Measurements from ENCODE around the gene AOPEP. TPM values are rescaled to one million over a fixed set of nuclear protein-coding genes. Genes with fewer than 3 reads are reported as not detected.

Gene AOPEP
- total and polyA plus RNA-seq, 3 donors from 2014 or later = 31.4 to 95.0 (median 80.4) TPM

DNA sequence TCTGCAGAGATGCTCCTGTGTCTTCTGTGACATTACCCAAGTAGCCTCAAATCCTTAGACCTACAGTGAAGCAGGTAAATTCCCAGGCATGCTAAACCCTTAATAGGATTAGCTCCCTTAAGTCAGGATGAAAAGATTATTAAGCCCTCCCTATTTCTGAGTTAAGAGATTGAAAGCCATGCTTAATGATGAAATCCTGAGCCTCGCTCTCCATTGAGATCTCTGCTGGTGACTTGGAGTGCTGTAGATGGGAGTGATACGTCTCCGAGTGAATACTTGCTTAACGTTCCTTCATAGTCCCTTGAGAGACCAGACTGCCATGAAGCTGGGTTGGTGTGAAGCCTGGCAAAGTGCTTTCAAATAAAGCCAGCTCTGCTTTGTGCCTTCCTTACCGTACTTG is 34.2 kb downstream of the AOPEP start:
- no peaks in the 10 kb centered on the region for H3K4me1 ChIP-seq
- H3K27ac ChIP-seq = no peak overlapping the region
- WGBS, 2 donors = 93% methylated on average over 5 of the region's 5 CpGs
- intact Hi-C loops (cut with DNase I; ENCODE audit: low total_unique reads) = no loop called here
- DNase-seq = no peak
- no peak overlapping the region for H3K4me3 ChIP-seq
- TF ChIP-seq, protein P1, sequence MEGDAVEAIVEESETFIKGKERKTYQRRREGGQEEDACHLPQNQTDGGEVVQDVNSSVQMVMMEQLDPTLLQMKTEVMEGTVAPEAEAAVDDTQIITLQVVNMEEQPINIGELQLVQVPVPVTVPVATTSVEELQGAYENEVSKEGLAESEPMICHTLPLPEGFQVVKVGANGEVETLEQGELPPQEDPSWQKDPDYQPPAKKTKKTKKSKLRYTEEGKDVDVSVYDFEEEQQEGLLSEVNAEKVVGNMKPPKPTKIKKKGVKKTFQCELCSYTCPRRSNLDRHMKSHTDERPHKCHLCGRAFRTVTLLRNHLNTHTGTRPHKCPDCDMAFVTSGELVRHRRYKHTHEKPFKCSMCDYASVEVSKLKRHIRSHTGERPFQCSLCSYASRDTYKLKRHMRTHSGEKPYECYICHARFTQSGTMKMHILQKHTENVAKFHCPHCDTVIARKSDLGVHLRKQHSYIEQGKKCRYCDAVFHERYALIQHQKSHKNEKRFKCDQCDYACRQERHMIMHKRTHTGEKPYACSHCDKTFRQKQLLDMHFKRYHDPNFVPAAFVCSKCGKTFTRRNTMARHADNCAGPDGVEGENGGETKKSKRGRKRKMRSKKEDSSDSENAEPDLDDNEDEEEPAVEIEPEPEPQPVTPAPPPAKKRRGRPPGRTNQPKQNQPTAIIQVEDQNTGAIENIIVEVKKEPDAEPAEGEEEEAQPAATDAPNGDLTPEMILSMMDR (IDR thresholded peaks at IDR 0.05) = no peak
- no peak for TF ChIP-seq POLR2A (IDR thresholded peaks at IDR 0.05)
- H3K9me3 ChIP-seq = no peaks in the 10 kb centered on the region
- H3K36me3 ChIP-seq (ENCODE audit: low read depth, missing control alignments) = no peaks in the 10 kb centered on the region
- H3K27me3 ChIP-seq = no peaks in the 10 kb centered on the region

DNA sequence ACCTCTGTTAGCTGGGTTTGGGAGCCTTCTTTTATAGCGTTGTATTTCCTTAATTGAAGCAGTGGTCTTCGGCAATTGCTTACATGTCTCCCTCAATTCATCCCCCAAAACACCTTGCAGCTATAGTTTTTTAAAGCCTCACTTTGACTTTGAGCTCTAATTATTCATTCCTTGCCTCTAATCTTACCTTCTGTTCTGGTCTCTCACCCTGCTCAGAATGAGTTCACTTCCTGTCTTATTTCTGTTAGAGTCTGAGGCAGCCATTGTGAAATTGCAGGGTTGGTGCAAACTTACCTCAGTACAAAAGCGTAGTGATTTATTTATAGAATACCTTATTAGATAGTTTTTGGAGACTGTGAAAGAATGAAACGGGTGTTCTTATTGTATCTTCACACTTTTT is 35.0 kb downstream of the AOPEP start:
- Histone ChIP-seq H3K36me3 (ENCODE audit: low read depth, missing control alignments) (no peaks in the 10 kb centered on the region), H3K4me1 (no peaks in the 10 kb centered on the region), H3K27me3 (no peaks in the 10 kb centered on the region), H3K9me3 (no peaks in the 10 kb centered on the region), H3K4me3 (no peak overlapping the region), H3K27ac (no peak overlapping the region)
- intact Hi-C loops (cut with DNase I; ENCODE audit: low total_unique reads) = no loop called here
- 92 to 94% methylated on average over 4 of the region's 4 CpGs for WGBS, 2 donors
- DNase-seq = no peak
- no peak for TF ChIP-seq POLR2A (IDR thresholded peaks at IDR 0.05)
- TF ChIP-seq, protein P1 (IDR thresholded peaks at IDR 0.05) = no peak

DNA sequence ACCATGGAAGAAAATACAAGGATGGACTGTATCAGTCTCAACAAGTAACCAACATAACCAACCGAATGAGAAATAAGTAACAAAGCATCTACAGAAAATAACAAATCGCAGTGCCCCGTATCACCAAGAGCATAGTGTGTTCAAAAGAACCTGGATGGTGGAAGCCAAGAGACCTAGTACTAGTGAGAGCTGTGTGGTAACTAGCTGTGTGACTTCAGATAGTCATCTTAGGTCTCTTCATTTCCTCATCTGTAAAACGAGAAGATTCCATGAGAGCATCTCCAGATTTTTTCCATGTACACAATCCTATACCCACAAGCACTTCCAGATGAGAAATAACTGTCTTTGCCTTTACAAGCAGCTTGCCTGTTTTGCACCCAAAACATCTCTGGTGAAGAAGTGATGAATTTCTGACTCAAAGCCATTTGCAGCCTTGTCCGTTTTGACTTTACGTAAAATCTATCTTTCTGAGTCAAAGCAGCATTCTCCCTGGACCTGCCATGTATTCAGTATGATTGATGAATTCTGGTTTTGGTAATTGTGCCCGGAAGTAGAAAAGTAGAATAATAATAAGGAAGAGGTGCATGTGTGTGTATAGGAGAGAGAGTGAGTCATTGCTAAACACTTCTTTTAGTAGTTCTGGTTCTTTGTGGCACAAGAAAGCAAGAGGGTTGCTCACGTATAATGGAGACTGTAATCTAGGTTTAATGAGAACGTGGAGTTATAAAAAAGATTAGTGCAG is 41.0 kb downstream of the AOPEP start:
- Histone ChIP-seq H3K27ac (no peak overlapping the region), H3K4me3 (no peak overlapping the region), H3K27me3 (no peaks in the 10 kb centered on the region), H3K4me1 (no peaks in the 10 kb centered on the region), H3K9me3 (no peaks in the 10 kb centered on the region), H3K36me3 (ENCODE audit: low read depth, missing control alignments) (no peaks in the 10 kb centered on the region)
- no peak for DNase-seq
- intact Hi-C loops (cut with DNase I; ENCODE audit: low total_unique reads) = no loop called here
- TF ChIP-seq POLR2A (IDR thresholded peaks at IDR 0.05) = no peak
- TF ChIP-seq, protein P1 (IDR thresholded peaks at IDR 0.05) = no peak
- 92 to 95% methylated on average over 9 of the region's 9 CpGs for WGBS, 2 donors

DNA sequence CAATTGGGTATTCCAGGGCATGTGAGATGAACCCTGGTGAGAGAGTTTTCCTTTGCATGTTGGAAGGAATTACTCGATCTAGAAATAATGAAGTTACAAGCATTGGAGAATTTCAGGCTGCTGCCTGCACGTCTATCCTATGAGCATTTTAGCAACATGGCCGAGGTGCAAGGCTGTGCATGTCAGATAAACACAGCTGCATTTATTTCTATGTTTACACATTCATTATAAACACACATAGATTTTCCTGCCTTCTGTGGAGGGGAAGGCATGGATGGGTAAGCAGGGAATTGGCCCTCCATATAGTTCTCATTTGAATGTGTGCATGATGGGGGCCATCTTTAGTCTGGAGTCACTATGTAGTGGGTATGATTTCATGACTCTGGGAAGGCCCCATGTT is 42.3 kb downstream of the AOPEP start:
- WGBS, 2 donors = 93 to 94% methylated on average over 3 of the region's 3 CpGs
- no peak for DNase-seq
- intact Hi-C loops (cut with DNase I; ENCODE audit: low total_unique reads) = no loop called here

More for the DNA sequence above, 42.3 kb downstream of the AOPEP start:
- Histone ChIP-seq H3K4me1 (no peaks in the 10 kb centered on the region), H3K9me3 (no peaks in the 10 kb centered on the region), H3K27me3 (no peaks in the 10 kb centered on the region), H3K4me3 (no peak overlapping the region), H3K27ac (no peak overlapping the region), H3K36me3 (ENCODE audit: low read depth, missing control alignments) (no peaks in the 10 kb centered on the region)
- TF ChIP-seq, protein P1 (IDR thresholded peaks at IDR 0.05) = no peak
- TF ChIP-seq POLR2A (IDR thresholded peaks at IDR 0.05) = no peak

Measured in testis (tissue), 3 donors.